Astrocyte of the cerebellum (primary cell): Measurements from ENCODE around the gene NDUFS7.
"Not testable (repeated sequence)": the region's sequence is repeated elsewhere in the genome, so short reads cannot be mapped to it uniquely, and the experiment has no call there.

Source experiments
- DNase-seq: peaks from one replicate; pipeline ENCODE4 v3.0.0-alpha.2; 2011; ENCODE audit warnings: low read depth
- H3K4me3 ChIP-seq: 2 replicates; pipeline ENCODE4 v1.5.1; 2011; ENCODE audit warnings: mild to moderate bottlenecking, low read depth, low read length, moderate library complexity
- in situ Hi-C: cut with HindIII; loops from 2 replicates; pipeline ENCODE4 v1.10.0; 2017; ENCODE audit warnings: low sequenced_read_pairs
- TF ChIP-seq, protein P1 (sequence below): IDR thresholded peaks from 2 replicates; pipeline ENCODE4 v1.5.1; 2012; ENCODE audit warnings: low read length, low read depth, moderate library complexity, mild to moderate bottlenecking; ENCODE audit errors: missing control alignments

Gene NDUFS7

DNA sequence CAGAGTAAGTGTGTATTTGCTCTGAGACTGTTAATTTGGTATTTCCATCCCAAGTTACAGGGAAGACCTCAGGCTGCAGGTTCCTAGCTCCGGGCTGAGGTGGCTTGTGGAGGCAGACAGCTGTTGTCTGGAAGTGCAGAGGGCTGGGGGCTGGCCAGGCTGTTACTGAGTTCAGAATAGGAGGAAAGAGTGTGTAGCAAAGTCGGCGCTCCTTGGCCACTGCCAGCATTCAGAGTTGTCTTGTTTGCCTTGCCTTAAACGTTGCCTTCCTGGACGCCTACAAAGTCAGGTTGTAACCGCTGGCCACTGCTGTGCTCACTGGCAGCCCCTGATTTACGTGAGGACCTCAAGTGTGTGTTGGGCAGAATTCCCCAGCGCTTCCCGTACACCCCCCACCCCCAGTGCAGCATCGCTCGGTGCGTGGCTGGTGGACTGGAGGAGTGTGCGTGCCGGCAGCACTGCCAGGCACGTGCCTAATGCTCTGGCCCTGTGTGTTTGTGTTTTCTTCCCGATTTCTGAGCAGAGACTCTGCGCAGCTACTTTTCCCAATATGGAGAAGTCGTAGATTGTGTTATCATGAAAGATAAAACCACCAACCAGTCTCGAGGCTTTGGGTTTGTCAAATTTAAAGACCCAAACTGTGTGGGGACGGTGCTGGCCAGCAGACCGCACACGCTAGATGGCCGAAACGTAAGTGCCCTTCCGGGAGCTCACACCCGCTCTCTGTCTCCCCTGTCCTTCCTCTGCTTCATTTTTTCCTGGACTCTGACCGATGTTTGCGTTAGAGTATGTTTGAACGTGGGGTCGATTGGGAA lies 34.2 kb downstream of the NDUFS7 start:
- TF ChIP-seq, protein P1, sequence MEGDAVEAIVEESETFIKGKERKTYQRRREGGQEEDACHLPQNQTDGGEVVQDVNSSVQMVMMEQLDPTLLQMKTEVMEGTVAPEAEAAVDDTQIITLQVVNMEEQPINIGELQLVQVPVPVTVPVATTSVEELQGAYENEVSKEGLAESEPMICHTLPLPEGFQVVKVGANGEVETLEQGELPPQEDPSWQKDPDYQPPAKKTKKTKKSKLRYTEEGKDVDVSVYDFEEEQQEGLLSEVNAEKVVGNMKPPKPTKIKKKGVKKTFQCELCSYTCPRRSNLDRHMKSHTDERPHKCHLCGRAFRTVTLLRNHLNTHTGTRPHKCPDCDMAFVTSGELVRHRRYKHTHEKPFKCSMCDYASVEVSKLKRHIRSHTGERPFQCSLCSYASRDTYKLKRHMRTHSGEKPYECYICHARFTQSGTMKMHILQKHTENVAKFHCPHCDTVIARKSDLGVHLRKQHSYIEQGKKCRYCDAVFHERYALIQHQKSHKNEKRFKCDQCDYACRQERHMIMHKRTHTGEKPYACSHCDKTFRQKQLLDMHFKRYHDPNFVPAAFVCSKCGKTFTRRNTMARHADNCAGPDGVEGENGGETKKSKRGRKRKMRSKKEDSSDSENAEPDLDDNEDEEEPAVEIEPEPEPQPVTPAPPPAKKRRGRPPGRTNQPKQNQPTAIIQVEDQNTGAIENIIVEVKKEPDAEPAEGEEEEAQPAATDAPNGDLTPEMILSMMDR, result no peak
- in situ Hi-C loops, result no loop called here
- no peak overlapping the region for H3K4me3 ChIP-seq
- DNase-seq, result no peak

GRCh38 chr19:1418496-1418775 lies 34.7 kb downstream of the NDUFS7 start:
- DNase-seq, result no peak
- in situ Hi-C loops, result no loop called here
- no peak overlapping the region for H3K4me3 ChIP-seq
- TF ChIP-seq, protein P1, result no peak

DNA sequence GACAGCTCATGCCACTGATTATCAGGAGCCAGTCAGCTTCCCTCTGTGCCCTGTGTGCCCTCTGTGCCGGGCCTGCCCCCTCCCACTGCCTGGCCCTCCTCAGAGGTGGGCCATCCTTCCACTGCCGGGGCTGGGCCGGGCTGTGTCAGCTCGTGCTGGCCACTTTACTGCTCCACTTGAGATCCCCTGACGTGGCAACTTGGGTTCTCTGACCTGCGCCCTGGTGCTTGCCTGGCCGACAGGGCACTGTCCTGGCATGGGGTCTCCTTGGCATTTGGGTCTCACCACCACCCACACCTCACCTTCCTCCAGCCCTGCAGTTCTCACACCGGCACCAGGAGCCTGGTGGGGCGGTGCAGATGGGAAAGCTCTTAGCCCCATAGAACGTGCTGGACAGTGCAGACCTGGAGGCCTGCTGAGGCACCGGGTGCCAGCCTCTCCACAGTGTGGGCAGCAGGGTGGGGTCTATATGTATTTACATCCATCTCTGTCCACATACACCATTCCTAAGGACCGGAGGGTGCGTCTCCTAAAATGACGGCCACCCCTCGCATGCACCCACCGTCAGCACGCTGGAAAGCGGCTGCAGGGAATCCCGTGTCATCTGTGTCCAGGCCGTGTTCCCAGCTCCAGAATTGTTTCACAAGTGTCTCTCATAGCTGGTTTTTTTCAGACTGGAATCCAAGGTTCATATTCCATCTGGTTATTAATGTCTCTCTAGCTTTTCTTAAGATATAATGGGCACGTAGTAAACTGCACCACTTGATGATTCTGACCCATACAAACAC lies 35.4 kb downstream of the NDUFS7 start:
- TF ChIP-seq, protein P1, result no peak
- no peak overlapping the region for H3K4me3 ChIP-seq
- in situ Hi-C loops, result no loop called here
- no peak for DNase-seq

- DNase-seq, in situ Hi-C loops, H3K4me3 ChIP-seq: not testable (repeated sequence)
Measured at GRCh38 chr19:1420085-1420484, 36.4 kb downstream of the NDUFS7 start.

DNA sequence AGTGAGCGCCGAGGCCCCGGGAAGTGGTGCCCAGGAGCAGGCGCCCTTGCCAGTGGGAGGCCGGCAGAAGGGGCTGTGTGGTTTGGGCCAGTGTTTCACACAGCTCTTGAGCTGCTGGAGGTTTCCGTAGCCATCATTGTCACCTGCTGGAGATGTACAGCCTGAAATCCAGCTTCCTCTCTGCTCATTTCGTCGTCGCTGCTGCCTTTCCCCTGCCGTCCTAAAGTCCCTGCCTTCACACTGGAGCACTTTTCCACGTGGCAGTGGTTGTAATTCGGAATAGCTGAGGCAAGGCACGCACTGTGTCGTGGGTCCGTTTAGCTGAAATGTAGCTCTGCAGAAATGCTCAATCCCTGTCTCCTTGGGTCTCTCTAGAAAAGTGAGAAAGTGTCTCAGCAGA lies 36.9 kb downstream of the NDUFS7 start:
- TF ChIP-seq, protein P1, result no peak
- no peak for DNase-seq
- H3K4me3 ChIP-seq, result no peak overlapping the region
- in situ Hi-C loops, result no loop called here

- H3K4me3 ChIP-seq, result no peak overlapping the region
- TF ChIP-seq, protein P1, result no peak
- in situ Hi-C loops, result no loop called here
- no peak for DNase-seq
Measured at GRCh38 chr19:1421218-1421957, 37.7 kb downstream of the NDUFS7 start.
